ENCODE data around the gene SLMAP.

The SLMAP gene

DNA sequence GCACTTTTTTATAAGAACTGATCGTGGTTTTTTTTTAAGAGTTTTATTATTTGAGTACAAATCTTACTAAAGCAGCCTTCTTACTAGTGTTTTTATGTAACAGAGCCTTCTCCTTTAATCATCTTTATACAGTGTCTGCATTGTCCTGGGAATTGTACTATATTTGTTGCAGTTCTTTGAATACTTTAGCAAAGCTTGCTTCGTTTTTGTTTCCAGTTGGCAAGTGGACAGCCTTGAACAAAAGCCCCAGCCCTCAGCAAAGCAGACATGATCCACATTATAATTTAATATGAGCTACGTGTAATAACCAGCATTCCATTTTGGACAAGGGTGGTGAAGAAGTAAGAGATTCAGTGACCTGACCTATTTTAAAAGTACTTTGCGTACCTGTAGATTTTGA, 139.9 kb downstream of the SLMAP start:
- DNase-seq, result no peak

DNA sequence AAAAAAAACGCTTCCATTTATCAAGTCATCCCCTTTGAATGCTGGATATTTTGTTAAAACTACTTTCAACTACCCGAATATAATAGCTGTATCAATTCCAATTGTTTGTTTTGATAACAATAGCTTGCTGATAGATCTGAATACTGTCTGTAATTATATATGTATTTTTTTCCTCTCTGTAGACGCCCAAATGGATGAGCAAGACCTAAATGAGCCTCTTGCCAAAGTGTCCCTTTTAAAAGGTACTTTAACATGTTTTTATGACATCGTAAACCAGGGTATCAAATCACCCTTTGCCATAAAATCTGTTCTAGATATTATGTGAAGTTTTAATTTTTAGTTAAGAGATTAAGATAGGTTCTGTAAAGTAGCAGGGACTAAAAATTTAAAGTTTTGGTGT, 140.6 kb downstream of the SLMAP start:
- no peak for DNase-seq

DNA sequence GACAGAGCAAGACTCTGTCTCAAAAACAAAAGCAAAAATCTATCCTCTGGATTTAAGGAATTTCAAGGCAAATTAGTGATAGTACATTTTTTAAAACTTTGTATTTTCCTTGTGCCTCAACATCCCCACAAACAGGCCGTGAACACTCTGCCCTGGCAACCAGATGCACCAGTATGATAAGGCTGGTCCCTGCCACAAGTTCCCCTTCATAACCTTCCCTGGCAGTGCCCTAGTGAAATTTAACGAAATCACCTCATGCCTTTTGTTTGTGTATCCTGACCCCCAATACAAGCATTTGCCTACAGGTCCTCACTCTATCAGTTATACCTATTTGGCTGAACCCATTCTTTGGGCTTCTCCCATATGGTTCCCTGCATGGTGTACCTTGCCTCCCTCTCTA, 144.7 kb downstream of the SLMAP start:
- DNase-seq, result no peak

DNA sequence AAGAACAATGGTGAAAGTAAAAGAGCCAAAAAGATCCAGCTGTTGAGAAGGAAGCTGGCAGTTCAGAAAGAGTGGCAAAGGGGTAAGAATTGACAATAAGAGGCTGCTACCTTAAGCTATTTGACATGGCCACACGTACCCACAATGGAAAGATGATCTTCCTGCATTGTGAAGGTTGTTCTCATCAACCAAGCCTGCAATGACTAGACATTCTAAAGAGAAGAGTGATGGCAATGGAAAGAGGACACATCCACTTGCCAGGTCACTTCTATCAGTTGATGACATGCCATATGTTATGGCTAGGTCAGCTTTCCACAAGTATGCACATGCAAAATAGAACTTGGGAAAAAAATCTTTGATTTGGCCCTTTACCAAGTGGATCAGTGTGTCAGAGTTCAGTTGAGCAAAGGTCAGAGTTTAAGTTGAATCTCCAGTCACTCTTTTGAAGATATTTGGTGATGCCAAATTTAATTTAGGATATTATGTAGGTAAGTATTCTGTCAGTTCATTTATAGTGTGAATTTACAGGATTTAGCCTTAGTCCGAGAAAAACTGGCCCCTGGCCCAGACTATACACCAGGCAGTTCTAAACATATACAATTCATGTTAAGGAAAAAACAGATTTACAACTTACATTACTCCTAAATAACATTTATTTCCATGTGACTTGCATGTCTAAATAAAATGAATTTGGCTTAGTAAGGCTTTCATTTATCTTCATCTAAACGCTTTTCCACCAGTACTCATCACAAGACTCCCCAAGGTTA, 147.2 kb downstream of the SLMAP start:
- no peak for DNase-seq

DNA sequence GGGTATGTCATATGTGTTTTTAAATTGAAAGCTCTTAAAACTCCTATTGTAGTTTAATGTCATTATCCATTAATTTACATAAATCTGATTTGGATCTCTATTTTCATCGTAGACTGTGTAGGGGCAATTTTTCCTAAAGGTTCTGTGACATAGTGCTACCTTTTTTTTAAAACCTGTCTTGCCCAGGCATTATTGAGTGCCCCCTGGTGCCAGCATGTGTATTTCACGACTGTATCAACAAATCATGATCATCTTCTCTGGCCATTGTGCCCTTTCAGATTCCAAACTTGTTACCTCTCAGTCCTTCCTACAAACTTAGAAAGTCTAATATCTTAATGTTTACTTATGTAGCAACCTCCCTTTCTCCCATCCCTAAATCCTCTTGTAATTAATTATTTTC, 154.9 kb downstream of the SLMAP start:
- peak in 1 of 2 donors; percentile 3 for DNase-seq

DNA sequence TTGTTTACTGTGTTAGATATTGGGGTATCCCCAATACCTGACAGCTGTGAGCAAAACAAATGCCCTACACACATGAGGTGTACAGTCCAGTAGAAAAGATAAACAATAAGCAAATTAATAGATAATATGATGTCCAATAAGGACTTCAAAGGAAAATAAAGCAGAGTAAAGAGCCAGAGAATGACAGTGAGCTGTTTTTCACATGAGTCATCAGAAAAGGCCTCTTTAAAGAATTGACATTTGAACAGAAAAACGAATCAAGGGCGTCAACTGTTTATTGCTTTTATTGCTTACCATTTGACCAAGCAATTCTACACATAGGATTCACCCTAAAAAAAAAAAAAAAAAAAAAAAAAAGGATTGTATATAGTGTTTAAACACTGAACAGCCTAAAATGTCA, 155.5 kb downstream of the SLMAP start:
- DNase-seq, result no peak

DNA sequence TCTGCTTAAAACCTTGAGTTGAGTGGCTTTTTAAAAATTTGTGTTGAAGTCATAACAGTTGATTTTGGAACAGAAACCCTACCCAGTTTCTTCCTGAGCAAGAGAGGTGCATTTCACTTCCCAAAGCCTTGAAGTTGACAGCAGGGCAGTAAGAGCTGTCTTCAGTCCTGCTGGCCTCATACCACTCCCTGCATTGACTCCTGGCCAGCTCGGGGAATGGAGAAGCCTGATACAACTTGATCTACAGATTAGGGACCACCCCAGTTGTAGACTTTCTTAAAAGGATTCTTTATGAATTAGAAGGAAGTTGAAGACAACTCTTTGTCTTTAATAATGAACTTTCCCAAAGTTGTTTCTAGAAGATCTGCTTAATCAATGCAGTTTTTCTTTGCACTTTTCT, 161.5 kb downstream of the SLMAP start:
- no peak for DNase-seq

DNA sequence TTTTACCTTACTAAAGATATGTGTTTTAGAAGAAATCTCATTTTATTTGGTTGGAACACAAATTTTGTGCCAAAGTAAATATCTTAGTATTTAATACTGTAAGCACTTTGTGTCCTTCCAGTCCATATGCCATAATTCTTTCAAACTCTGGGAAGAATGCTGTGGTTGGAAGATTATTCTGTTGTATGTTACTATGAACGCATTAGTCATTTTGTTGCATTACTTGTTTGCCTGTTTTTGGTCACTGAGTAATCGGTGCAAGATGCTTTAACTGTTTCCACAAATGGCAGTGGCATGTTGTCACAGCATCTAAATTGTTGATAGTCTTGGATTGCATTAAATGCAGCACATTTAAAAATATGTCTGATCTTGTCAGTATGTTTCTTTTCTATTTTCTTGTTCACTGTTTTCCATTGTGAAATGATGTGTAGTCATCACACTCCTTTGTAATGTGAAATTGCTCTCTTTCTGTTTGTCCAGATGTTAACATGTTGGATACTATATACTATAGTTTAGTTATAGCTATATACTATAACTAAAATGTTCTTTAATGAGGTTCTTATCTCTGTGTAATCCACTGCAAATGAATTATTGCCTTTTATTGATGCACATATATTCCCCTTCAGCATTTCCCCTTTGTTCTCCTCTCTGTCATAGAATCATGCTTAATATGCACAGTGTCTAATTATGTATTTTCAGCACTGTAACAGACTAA, 162.2 kb downstream of the SLMAP start:
- no peak for DNase-seq

DNA sequence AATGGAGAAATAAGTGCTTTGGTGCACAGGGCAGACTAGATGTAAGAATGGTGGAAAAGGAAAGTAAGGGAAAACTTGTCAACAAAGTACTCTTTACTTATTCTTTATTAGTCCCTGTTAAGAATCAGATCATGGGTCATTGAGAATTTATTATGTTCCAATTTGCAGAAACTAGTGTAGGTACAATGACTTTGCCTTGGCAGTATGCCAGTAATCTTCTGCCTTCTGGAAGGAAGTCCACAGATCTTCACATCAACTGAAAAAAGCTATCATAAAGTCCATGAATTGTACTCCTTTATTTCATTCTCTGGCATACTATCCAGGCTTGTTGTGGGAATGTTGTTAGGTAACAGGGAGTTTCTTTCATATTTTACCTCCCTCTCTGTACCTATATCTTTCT, 163.9 kb downstream of the SLMAP start:
- no peak for DNase-seq

DNA sequence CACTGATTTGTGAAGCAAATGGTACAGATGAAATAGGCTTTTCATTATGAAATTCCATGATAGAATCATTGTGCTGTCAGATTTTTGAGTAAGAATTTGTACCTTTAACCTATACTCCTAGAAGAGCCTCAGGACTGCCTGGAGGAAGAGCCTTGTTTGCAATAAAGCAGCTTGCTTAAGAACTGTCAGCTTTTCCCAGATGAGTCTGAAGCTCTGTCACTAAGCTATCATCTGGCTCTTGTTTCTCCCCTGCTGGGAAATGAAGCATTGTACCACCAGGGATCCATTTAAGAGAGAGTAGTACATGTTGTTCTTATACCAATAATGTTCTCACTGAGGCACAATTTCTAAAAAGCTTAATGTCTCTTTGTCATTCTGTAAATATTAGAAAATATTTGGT, 167.0 kb downstream of the SLMAP start:
- DNase-seq, result no peak

DNA sequence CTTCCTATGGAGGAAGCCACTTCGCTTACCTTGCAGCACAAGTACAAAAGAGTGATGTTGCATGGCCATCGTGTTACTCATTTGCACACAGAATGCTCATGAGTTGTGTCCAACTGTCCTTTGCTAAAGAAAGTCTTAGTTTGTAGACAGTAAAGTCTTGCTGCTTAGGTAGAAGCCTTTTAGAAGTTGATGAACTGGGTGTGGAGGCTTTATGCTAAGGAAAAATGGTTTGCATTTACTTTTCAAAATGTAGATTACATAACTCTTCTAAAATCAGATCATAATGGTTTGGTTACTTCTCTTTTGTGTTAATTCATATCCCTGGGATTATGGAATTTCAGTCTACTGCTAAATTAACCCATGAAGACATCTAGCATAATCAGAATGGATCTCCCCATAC, 167.6 kb downstream of the SLMAP start:
- DNase-seq, result no peak

DNA sequence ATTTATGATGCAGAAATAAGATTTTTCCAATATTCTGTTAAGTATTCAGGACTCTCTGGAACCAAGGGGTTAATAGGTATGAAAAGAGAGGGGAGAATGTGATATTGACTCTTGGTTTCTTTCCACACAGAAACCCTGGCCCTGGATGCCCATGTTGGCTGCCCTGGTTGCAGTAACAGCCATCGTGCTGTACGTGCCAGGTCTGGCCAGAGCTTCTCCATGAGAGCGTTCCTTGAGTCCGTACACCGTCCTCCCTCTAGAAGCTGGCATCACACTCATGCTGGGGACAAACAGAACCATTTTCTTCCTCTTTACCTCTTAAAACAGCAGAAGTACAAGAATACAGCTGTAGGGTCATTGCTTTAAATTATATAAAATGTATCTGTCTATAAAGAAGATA, 171.1 kb downstream of the SLMAP start:
- DNase-seq, result no peak

DNA sequence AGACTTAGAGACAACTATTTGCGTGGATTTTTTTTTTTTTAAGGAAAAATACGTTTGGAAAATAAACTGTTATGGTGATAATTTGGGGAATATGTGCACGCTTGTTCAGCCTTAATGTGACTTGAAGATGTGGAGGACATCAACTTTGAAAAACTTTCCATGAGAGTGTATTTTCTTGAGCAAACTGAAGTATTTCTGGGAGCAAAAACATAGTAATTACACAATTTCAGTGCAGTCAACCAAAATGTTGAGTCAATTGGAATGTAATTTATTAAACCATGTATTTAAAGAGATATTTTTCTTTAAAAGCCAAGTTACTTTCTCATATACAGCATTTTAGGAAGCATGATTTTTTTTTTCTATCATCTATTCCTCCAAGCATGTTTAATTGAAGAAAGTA, 171.8 kb downstream of the SLMAP start:
- no peak for DNase-seq

DNA sequence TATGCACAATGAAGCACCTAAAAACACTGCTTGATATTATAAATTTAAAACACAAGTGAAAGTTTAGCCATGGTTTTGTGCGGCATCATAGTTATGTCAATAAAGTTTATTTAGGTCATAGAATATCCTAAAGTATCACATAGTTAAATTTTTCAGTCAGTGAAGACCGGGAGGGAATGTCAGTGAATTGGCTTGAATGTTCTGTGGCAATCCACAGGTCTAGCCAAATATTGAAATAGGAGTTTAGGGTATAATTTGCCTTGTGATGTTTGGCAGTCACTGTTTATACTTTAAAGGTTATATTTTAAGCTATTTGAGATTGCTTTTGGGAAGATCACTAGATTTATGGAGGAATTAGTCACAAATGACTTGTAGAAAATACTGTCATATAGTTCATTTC, 172.4 kb downstream of the SLMAP start:
- DNase-seq, result no peak

DNA sequence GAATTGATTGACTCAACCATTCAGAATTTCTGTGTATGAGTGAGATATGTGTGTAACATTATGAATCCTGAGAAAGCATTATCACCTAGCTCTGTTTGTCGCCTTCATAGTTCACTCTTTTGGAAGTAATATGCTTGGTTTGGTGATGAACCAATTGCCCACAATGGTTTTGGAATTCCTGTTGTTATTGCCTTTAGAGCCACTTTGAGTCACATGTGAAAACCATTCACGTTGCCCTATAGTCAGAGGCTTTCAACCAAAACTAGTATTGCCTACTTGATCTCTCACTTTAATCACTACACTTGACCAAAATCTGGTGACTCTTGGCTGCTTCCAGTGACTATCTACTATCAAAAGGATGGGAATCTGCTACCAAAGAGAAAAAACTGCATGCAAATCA, 173.9 kb downstream of the SLMAP start:
- no peak for DNase-seq

DNA sequence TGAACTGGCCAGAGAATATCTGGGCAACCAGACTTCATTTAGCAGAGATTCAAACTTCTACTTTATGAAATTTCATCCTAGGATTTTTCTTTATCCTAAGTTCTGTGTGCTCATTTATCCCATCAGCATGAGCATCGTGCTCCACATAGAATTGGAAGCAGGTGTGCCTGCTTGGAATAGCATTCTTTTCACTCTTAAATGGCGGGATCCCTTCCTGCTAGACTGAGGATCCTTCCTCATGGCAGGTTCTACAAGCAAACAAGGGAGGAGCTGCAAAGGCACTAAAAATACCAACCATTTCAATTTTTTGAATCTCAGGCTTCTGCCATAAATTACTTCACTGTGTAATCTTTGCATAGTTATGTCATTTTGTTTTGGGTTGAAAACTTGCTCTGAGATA, 177.5 kb downstream of the SLMAP start:
- DNase-seq, result no peak

DNA sequence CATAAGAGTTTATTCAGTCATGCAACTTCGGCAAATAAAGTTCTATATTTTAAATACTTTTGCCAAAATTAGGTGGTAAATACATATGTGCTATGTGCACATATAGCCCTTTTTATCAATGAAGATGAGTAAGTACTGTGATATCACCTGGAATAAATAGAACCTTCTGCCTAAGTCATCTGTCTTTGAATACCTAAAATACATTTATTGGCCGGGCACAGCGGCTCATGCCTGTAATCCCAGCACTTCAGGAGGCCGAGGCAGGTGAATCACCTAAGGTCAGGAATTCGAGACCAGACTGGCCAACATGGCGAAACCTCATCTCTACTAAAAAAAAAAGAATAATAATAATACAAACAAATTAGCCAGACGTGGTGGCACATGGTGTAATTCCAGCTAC, 178.3 kb downstream of the SLMAP start:
- no peak for DNase-seq

DNA sequence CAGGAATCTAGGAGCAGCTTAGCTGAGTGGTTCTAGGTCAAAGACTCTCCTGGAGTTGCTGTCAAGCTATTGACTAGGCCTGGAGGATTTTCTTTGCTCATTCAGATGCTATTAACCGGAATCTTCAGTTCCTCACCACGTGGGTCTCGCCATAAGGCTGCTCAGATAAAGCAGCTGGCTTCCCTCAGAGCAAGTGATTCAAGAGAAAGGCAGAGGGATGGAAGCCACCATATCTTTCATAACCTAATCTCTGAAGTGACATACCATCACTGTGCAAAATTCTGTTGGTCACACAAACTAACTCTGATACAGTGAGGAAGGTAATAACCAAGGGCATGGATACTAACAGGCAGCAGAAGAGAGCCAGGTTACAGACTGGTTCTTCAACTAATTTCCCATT, 179.4 kb downstream of the SLMAP start:
- no peak for DNase-seq

DNA sequence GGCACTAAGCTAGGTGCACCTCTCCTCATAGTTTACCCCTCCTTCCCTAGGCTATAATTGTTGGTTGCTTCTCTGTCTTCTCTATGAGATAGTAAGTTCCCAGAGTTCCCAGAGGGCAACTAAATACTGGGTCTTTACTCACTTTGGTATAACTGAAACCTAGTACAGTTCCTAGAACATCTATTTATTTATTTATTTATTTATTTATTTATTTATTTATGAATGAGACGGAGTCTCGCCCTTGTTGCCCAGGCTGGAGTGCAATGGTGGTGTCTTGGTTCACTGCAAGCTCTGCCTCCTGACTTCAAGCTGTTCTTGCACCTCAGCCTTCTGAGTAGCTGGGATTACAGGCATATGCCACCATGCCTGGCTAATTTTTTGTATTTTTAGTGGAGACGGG, 181.0 kb downstream of the SLMAP start:
- no peak for DNase-seq

DNA sequence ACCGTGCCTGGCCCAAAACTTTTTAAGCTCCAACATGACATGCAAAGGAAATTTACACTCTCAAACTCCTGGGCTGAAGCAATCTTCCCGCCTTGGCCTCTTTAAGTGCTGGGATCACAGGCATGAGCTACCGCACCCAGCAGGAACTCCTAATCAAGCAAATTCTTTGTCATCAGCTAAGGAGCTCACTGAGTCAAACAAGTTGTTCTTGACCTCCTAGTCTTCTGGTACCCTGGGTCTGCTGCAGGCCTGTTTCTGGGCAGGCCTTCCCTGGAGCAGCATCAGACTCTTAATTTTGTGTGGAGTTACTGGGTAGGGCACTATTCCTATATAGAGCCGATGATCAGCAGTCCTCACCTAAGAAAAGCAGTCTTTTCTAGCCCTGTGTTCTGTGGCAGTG, 183.7 kb downstream of the SLMAP start:
- DNase-seq, result no peak

DNA sequence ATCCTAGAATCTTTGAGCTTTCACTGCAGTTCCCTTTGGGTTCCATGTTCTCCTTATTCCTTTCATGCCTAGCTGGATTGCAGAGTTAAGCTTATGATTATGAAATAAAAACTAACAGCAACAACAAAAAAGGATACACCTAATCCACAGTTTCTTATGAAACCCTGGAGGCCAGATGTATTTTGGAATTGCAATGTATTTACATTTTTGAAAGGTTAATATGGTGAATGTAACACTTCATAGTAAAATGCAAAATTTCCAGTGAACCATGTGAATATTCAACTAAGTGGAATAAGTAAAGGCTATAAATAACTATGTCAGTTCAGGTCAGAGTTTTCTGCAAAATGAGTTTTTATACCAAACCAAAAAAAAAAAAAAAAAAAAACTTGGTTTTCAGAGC, 186.3 kb downstream of the SLMAP start:
- no peak for DNase-seq

DNA sequence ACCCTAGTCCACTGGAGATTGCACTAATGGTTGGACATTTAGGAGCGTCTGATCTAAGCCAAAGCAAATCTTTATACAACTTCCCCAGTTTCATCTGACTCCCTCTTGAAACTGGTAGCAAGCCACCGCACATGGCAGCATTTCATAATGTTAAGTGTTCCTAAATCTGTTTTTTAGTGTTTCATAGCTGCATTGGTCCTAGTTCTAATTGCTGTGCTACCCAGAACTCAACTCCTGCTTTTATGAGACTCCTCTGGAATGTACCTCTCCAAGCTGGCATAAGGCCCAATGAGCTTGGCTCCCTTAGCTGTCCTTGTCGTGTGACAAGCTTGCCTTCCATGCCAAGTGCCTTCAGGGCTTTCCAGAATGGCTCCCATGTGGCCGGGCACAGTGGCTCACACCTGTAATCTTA, 186.8 kb downstream of the SLMAP start:
- DNase-seq, result no peak

DNA sequence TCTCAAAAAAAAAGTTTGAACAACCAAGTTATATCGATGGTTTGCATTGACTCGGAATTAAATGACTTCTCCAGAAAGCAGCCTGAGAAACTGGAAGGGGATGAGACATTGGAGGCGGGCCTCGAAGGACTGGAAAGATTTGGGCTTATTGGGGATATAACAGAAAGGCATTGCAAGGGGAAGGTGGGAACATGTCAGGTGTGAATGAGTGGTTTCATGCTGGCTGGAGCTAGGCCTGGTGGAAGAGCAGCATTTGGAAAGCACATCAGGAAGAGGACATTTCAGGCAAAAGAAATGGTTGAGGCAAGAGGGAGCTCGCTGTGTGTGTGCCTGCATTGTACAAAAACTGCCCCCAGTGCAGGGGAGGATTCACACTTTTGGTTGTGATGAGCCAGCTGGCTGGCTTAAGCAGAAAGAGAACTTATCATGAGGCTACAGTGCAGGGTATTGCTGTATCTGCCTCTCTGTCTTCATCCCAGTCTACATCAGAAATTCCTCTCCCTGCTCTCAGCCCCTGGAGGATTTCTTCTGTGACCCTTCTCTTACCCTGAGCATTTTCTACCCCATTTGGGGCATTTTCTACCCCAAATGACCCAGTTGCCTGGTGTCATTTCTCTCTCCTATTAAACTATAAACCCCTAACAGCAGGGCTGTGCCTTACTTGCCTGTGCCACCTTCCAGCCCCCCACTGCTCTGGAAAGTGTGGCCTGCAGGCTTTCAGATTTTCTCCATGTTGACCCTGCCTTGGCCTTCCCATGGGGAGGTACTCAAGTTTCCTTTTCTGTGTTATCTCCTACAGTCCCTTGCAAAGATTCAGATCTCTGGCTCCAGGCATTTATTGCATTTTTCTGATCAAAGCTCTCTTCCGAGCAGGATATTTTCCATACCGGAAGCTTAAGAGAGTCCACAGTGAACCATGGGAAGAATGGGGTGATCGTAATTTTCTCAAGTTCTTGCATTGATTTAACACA, 187.7 kb downstream of the SLMAP start:
- no peak for DNase-seq

DNA sequence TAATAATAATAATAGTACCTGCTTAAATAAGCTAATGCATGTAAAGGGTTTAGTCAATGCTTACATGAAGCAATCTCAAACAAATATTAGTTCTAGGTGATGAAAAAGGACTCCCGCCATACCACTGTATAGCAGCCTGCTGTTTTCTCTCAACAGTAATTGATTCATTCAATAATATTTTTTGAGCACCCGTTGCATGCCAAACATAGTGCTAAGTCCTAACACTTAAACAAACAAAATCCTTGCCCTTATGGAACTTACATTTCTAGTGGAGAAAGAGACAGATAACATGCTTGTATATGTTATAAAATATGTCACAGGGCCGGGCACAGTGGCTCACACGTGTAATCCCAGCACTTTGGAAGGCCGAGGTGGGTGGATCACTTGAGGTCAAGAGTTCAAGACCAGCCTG, 190.9 kb downstream of the SLMAP start:
- DNase-seq, result no peak
